Central memory CD8-positive, alpha-beta T cell (primary cell): Measurements from ENCODE around the gene CPM.
"Not testable (repeated sequence)": the region's sequence is repeated elsewhere in the genome, so short reads cannot be mapped to it uniquely, and the experiment has no call there.

Experiments used
- ATAC-seq: fragments of 150-1000 bp; cut with Tn5 transposase; replicated peaks from 2 replicates; pipeline ENCODE4 v1.10.0; 2022; ENCODE audit warnings: mild to moderate bottlenecking, moderate FRiP score, moderate number of reproducible peaks; ENCODE audit not compliant: poor library complexity, severe bottlenecking; ENCODE audit errors: extremely low read depth
- DNase-seq, 2 donors: peaks; one replicate each; pipeline ENCODE4 v3.0.0; 2021; ENCODE audit warnings: low spot score in 2 of 2
- H3K27ac Mint-ChIP-seq: one replicate; pipeline ENCODE4 v1.8.0; 2022; ENCODE audit warnings: low read depth, mild to moderate bottlenecking, moderate library complexity, mixed read lengths
- H3K27me3 Mint-ChIP-seq: one replicate; pipeline ENCODE4 v1.8.0; 2022; ENCODE audit warnings: mixed read lengths
- H3K36me3 Mint-ChIP-seq: one replicate; pipeline ENCODE4 v1.8.0; 2022; ENCODE audit warnings: mild to moderate bottlenecking, moderate library complexity, mixed read lengths; ENCODE audit not compliant: insufficient read depth
- H3K4me1 Mint-ChIP-seq: one replicate; pipeline ENCODE4 v1.8.0; 2022; ENCODE audit warnings: mixed read lengths
- H3K4me3 Mint-ChIP-seq: one replicate; pipeline ENCODE4 v1.8.0; 2022; ENCODE audit warnings: mild to moderate bottlenecking, moderate library complexity, mixed read lengths
- H3K9me3 Mint-ChIP-seq: one replicate; pipeline ENCODE4 v1.8.0; 2022; ENCODE audit warnings: mixed read lengths

CPM gene

GRCh38 chr12:68808388-68809189, 124.4 kb downstream of the CPM start:
- peaks cover 25% of the 10 kb centered on the region for H3K4me1 Mint-ChIP-seq
- DNase-seq (peak; percentile 22 to 24), ATAC-seq (peak; percentile 14)
- H3K27ac Mint-ChIP-seq, result peak overlapping the region; percentile 98
- H3K4me3 Mint-ChIP-seq, result peak overlapping the region; percentile 91
- H3K27me3 Mint-ChIP-seq, result no peaks in the 10 kb centered on the region
- H3K36me3 Mint-ChIP-seq, result peaks cover 38% of the 10 kb centered on the region
- no peaks in the 10 kb centered on the region for H3K9me3 Mint-ChIP-seq

DNA sequence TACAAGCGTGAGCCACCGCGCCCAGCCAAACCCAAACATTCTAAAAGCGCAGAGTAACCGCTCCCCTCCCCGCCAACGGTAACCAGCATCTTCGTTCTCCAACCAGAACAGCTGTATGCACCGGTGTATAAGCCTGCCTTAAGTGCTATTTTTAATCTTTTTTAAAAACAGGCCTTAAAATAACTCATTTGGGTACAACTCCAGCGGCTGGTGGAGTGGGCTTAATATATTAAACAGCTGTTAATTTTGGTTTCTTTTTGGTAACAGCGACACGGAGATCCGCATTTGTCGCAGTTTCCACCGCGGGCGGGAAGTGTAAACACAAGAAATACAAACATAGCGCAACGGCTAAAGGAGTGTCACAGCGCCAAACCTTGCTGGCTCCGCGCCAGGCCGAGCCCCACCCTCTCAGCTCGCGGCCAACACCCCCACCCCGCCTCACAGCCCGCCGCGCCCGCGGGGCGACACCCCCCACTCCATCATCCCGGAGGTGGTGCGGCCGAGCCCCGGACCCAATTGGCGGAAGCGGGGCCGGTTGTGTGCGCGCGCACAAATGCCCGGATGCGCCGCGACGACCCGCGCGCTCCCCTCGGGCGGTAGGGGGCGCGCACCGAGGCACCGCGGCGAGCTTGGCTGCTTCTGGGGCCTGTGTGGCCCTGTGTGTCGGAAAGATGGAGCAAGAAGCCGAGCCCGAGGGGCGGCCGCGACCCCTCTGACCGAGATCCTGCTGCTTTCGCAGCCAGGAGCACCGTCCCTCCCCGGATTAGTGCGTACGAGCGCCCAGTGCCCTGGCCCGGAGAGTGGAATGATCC, 125.2 kb downstream of the CPM start, which contains the start of gene MDM2:
TSS of gene MDM2 (plus strand) at position 602 of the 812 bp plus-strand sequence. CDS start 301 bp downstream, outside the sequence.
- Mint-ChIP-seq H3K4me3 (peak within 1 kb of the TSS; percentile 91), H3K27me3 (no peaks in the 10 kb centered on the region), H3K27ac (peak within 1 kb of the TSS; percentile 98), H3K9me3 (no peaks in the 10 kb centered on the region), H3K4me1 (peaks cover 18% of the 10 kb centered on the region), H3K36me3 (peaks cover 33% of the 10 kb centered on the region)
- ATAC-seq (peak; percentile 83), DNase-seq (peak; percentile 97)

- Mint-ChIP-seq H3K4me3 (peak overlapping the region; percentile 91), H3K27ac (peak overlapping the region; percentile 98), H3K4me1 (peaks cover 12% of the 10 kb centered on the region), H3K36me3 (peaks cover 32% of the 10 kb centered on the region)
- not testable (repeated sequence) for H3K27me3 Mint-ChIP-seq, DNase-seq, ATAC-seq, H3K9me3 Mint-ChIP-seq
Observed at GRCh38 chr12:68807274-68807575, 125.7 kb downstream of the CPM start.

GRCh38 chr12:68806488-68807237, 126.3 kb downstream of the CPM start:
- Mint-ChIP-seq H3K4me3 (peak overlapping the region; percentile 91), H3K4me1 (peaks cover 11% of the 10 kb centered on the region), H3K36me3 (peaks cover 30% of the 10 kb centered on the region), H3K27ac (peak overlapping the region; percentile 98), H3K27me3 (no peaks in the 10 kb centered on the region), H3K9me3 (no peaks in the 10 kb centered on the region)
- ATAC-seq (no peak), DNase-seq (no peak)

GRCh38 chr12:68805592-68806120, 127.3 kb downstream of the CPM start:
- peaks cover 22% of the 10 kb centered on the region for H3K36me3 Mint-ChIP-seq
- H3K9me3 Mint-ChIP-seq, result no peaks in the 10 kb centered on the region

GRCh38 chr12:68804657-68805591, 128.0 kb downstream of the CPM start:
- H3K27me3 Mint-ChIP-seq, result no peaks in the 10 kb centered on the region
- DNase-seq, result no peak
- H3K4me3 Mint-ChIP-seq, result no peak overlapping the region
- no peak overlapping the region for H3K27ac Mint-ChIP-seq
- peaks cover 5% of the 10 kb centered on the region for H3K4me1 Mint-ChIP-seq
- peaks cover 18% of the 10 kb centered on the region for H3K36me3 Mint-ChIP-seq
- ATAC-seq, result no peak
- H3K9me3 Mint-ChIP-seq, result no peaks in the 10 kb centered on the region

More at GRCh38 chr12:68805592-68806120, 127.3 kb downstream of the CPM start:
- DNase-seq, result no peak
- Mint-ChIP-seq H3K27ac (no peak overlapping the region), H3K4me1 (peaks cover 6% of the 10 kb centered on the region), H3K4me3 (no peak overlapping the region), H3K27me3 (no peaks in the 10 kb centered on the region)
- ATAC-seq, result no peak

DNA sequence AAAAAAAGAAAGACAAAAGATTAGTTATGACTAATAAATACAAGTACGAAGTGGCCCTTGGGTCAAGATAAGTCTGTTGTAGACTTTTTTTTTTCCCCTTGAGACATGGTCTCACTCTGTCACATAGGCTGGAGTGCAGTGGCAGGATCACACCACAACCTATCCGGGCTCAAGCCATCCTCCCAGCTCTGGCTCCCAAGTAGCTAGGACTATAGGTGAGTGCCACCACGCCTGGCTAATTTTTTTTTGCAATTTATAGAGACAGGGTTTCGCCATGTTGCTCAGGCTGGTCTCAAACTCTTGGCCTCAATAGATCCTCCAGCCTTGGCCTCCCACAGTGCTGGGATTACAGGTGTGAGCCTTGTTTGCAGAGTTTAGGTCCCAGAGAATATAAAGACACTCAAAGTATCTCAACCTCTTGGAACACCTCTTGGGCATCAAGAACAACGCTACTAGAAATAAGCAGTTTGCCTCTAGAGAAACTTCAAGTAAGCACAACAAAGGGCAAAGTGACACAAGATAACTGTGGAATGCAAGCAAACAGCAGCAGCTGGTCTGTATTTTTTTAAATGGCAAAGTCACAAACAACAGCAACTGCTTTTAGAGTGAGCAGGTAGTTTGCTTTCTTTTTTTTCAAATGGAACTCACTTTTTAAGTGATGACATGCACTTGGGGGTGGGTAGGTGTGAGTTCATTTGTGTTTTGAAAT, 128.9 kb downstream of the CPM start:
- Mint-ChIP-seq H3K4me1 (peaks cover 5% of the 10 kb centered on the region), H3K9me3 (no peaks in the 10 kb centered on the region), H3K36me3 (peaks cover 18% of the 10 kb centered on the region), H3K27me3 (no peaks in the 10 kb centered on the region), H3K4me3 (no peak overlapping the region), H3K27ac (no peak overlapping the region)
- ATAC-seq (no peak), DNase-seq (no peak)

GRCh38 chr12:68802911-68803651, 129.9 kb downstream of the CPM start:
- H3K36me3 Mint-ChIP-seq, result peaks cover 10% of the 10 kb centered on the region
- DNase-seq, H3K27ac Mint-ChIP-seq, H3K4me1 Mint-ChIP-seq, ATAC-seq, H3K27me3 Mint-ChIP-seq, H3K9me3 Mint-ChIP-seq, H3K4me3 Mint-ChIP-seq: not testable (repeated sequence)

- not testable (repeated sequence) for H3K27me3 Mint-ChIP-seq, H3K36me3 Mint-ChIP-seq, ATAC-seq, H3K9me3 Mint-ChIP-seq, DNase-seq, H3K27ac Mint-ChIP-seq, H3K4me1 Mint-ChIP-seq, H3K4me3 Mint-ChIP-seq
Observed at GRCh38 chr12:68802372-68802745, 130.6 kb downstream of the CPM start.
